Bronchial epithelial cell (primary cell): Measurements from ENCODE around the gene WDR17. TPM values are rescaled to one million over a fixed set of nuclear protein-coding genes. Genes with fewer than 3 reads are reported as not detected.

Experiments
- DNase-seq: peaks from one replicate; pipeline ENCODE4 v3.0.0-alpha.2; 2010; ENCODE audit warnings: low read depth
- FAIRE-seq: peaks from 2 replicates; lab custom pipeline; 2011; peaks lifted over from hg19 to GRCh38; lab: Jason Lieb, UNC
- H3K27me3 ChIP-seq: 2 replicates; pipeline ENCODE4 v1.5.1; 2011; ENCODE audit warnings: low read length; ENCODE audit not compliant: control insufficient read depth, insufficient read depth
- H3K36me3 ChIP-seq: 2 replicates; pipeline ENCODE4 v1.5.1; 2011; ENCODE audit warnings: low read length; ENCODE audit not compliant: control insufficient read depth, insufficient read depth
- H3K4me3 ChIP-seq: 2 replicates; pipeline ENCODE4 v1.5.1; 2011; ENCODE audit warnings: mild to moderate bottlenecking, low read depth, low read length, control low read depth
- total RNA-seq: library from RNA; depleted of rRNA; stranded (reverse); fragments of >200 nt; gene quantifications from 2 replicates; pipeline ENCODE4 v1.2.1, GENCODE V29; 2014
- TF ChIP-seq, protein P1 (sequence below): IDR thresholded peaks from 2 replicates; pipeline ENCODE4 v1.5.1; 2011; ENCODE audit warnings: mild to moderate bottlenecking, moderate library complexity, low read length, control low read depth, inconsistent platforms; ENCODE audit not compliant: insufficient read depth, severe bottlenecking

WDR17 gene
- total RNA-seq, 1 donor from 2014 or later, result under 0.01 TPM

DNA sequence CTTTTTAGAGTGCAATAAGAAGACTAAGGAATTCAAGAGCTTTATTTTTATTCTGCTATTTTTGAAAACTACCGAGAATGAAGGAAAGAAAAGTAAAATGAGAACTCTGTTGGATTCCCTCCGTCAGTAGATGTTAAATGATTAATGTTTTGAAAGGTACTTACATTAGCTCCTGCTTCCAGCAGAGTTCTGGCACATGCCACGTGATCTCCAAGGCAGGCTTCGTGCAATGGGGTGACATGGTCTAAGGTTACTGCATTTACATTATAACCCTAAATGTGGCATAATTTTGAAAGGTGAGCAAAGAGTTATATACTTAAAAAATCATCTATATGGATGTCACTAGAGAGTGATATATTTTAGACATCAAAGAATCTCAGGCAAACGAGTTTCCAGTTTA lies 156.5 kb downstream of the WDR17 start:
- TF ChIP-seq, protein P1, sequence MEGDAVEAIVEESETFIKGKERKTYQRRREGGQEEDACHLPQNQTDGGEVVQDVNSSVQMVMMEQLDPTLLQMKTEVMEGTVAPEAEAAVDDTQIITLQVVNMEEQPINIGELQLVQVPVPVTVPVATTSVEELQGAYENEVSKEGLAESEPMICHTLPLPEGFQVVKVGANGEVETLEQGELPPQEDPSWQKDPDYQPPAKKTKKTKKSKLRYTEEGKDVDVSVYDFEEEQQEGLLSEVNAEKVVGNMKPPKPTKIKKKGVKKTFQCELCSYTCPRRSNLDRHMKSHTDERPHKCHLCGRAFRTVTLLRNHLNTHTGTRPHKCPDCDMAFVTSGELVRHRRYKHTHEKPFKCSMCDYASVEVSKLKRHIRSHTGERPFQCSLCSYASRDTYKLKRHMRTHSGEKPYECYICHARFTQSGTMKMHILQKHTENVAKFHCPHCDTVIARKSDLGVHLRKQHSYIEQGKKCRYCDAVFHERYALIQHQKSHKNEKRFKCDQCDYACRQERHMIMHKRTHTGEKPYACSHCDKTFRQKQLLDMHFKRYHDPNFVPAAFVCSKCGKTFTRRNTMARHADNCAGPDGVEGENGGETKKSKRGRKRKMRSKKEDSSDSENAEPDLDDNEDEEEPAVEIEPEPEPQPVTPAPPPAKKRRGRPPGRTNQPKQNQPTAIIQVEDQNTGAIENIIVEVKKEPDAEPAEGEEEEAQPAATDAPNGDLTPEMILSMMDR, result no peak
- H3K4me3 ChIP-seq, result no peak overlapping the region
- no peak for FAIRE-seq
- no peaks in the 10 kb centered on the region for H3K36me3 ChIP-seq
- no peaks in the 10 kb centered on the region for H3K27me3 ChIP-seq
- DNase-seq, result no peak

DNA sequence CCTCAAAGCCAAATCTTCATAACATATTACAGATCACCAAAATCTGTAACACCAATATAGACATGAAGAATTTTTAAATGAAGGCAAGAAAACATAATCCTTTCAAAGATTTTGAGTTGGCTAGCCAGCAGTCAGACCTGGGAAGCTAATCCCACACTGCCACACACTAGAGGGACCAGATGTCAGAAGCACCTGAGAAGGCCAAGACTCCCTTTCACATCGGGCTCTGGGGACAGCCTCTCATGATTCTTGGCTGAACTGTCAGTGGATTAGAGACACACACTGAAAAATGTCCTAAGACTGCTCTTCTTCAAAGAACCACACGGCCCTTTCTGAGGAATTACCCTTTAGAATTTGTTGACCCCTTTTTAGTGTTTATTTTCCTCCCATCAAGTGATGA lies 157.9 kb downstream of the WDR17 start:
- DNase-seq, result no peak
- Histone ChIP-seq H3K27me3 (no peaks in the 10 kb centered on the region), H3K4me3 (no peak overlapping the region), H3K36me3 (no peaks in the 10 kb centered on the region)
- TF ChIP-seq, protein P1, result no peak
- FAIRE-seq, result no peak

DNA sequence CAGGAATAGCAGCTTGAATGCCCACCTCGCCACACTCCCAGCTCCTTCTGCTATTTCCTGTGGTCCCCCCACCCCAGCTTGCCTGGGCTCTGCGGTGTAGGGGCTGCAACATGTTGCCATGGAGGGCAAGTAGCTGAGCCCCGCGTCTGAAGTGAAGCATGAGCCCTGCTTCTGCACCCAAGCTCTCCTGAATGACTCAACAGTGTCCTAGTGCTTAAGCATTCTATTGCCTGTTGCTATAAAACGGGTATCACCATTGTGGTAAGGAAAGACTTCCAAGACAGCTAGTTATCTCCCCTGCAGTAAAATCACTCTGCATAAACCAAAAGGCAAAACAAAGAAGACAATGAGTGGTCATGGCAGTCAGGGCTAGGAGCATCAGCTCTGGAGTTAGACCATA lies 161.1 kb downstream of the WDR17 start:
- Histone ChIP-seq H3K36me3 (no peaks in the 10 kb centered on the region), H3K27me3 (no peaks in the 10 kb centered on the region), H3K4me3 (no peak overlapping the region)
- TF ChIP-seq, protein P1, result no peak
- DNase-seq (no peak), FAIRE-seq (no peak)

DNA sequence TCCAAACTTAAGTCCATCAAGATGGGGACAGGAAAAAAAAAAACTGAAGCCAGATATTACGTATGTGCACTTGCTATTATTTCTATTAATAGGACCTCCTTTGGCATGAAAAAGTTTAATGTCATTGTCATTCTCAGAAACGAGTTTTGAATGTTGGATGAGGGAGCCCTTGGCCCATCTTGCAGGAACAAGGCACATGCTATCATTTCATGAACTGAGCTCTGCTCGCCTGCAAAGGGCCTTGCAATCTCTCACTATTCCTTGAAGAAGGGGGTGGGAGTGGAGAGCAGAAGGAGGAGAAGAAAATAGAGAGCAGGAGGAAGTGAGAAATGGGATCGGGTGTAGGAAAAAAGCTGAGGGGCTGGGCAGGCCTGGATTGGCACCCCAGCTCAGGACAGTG lies 164.0 kb downstream of the WDR17 start:
- FAIRE-seq (no peak), DNase-seq (no peak)
- TF ChIP-seq, protein P1, result no peak
- no peaks in the 10 kb centered on the region for H3K27me3 ChIP-seq
- H3K36me3 ChIP-seq, result no peaks in the 10 kb centered on the region
- H3K4me3 ChIP-seq, result no peak overlapping the region

Other genes starting within 250 kb of the WDR17 start
- gene SPATA4, start 129.7 kb downstream of the WDR17 start, total RNA-seq, result under 0.01 and 0.13 TPM in 2 replicates
- not detected in 2 replicates for gene ASB5, start 203.4 kb downstream of the WDR17 start, total RNA-seq